Measurements from ENCODE around the gene CCNYL1.
"Not testable (repeated sequence)": the region's sequence is repeated elsewhere in the genome, so short reads cannot be mapped to it uniquely, and the experiment has no call there.

CCNYL1 gene

GRCh38 chr2:207710814-207711740 is at the start of gene CCNYL1:
TSS of gene CCNYL1 (plus strand) at chr2:207711640. CDS start at chr2:207711897, 257 bp downstream.
- peak; percentile 98 to 99 for DNase-seq (ENCODE audit: low read depth in 2 of 2)

GRCh38 chr2:207662203-207662602 is 49.2 kb upstream of the CCNYL1 start:
- no peak for DNase-seq (ENCODE audit: low read depth in 2 of 2)

- no peak for DNase-seq (ENCODE audit: low read depth in 2 of 2)
Observed at GRCh38 chr2:207663870-207664545, 47.4 kb upstream of the CCNYL1 start.

DNA sequence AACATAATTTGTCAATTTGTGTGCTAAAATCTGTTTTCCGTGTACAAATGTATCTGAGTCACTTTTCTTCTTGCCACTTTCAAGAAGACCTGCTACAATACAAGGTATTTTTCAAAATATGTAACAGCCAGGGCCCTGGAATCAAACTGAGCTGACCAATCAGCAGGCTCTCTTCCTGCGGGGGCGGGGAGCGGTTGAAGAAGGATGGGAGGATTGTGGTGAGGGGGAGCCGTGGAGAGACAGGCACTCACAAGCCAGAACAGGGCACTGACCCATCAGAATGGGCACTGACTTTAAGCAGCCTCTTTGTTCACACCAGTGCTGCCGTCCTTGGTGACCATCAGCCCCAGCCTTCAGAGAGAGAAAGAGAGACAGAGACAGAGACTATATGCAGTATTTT is 40.6 kb upstream of the CCNYL1 start:
- DNase-seq (ENCODE audit: low read depth in 2 of 2), result no peak

GRCh38 chr2:207673431-207673830 is 38.0 kb upstream of the CCNYL1 start:
- DNase-seq (ENCODE audit: low read depth in 2 of 2), result no peak

GRCh38 chr2:207674266-207674774 is 37.1 kb upstream of the CCNYL1 start:
- DNase-seq (ENCODE audit: low read depth in 2 of 2), result no peak

GRCh38 chr2:207674826-207675225 is 36.6 kb upstream of the CCNYL1 start:
- DNase-seq (ENCODE audit: low read depth in 2 of 2), result no peak

- DNase-seq (ENCODE audit: low read depth in 2 of 2), result no peak
Observed at GRCh38 chr2:207676827-207677354, 34.5 kb upstream of the CCNYL1 start.

GRCh38 chr2:207681431-207681830 is 30.0 kb upstream of the CCNYL1 start:
- no peak for DNase-seq (ENCODE audit: low read depth in 2 of 2)

DNA sequence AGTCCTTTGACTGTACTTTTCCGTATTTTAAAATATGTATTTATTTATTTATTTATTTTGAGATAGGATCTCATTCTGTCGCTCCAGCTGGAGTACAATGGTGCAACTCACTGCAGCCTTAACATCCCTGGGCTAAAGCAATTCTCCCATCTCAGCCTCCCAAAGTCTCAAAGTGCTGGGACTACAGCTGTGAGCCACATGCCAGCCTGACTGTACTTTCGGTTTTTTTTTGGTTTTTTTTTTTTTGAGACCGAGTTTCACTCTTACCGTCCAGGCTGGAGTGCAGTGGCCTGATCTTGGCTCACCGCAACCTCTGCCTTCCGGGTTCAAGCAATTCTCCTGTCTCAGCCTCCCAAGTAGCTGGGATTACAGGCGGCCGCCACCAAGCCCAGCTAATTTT is 28.9 kb upstream of the CCNYL1 start:
- no peak for DNase-seq (ENCODE audit: low read depth in 2 of 2)

DNA sequence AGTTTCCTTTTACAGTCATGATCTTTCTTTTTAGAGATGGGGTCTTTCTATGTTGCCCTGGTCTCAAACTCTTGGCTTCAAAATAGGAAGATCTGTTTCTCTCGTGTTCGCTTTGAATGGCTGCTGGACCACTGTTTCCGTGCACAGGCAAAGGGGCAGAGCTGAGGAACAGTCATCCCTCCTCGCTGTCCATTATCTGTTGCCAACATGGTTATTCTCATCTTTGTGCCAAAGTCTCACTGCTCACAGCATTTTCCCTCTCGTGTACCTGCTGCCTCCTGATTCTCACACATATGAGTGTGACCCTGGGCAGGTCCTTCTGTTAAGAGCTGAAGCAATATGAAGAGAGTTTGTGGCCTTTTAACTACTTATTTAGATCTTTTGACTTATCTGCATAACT is 28.0 kb upstream of the CCNYL1 start:
- no peak for DNase-seq (ENCODE audit: low read depth in 2 of 2)

GRCh38 chr2:207683879-207684627 is 27.4 kb upstream of the CCNYL1 start:
- no peak for DNase-seq (ENCODE audit: low read depth in 2 of 2)

GRCh38 chr2:207686812-207687211 is 24.6 kb upstream of the CCNYL1 start:
- no peak for DNase-seq (ENCODE audit: low read depth in 2 of 2)

DNA sequence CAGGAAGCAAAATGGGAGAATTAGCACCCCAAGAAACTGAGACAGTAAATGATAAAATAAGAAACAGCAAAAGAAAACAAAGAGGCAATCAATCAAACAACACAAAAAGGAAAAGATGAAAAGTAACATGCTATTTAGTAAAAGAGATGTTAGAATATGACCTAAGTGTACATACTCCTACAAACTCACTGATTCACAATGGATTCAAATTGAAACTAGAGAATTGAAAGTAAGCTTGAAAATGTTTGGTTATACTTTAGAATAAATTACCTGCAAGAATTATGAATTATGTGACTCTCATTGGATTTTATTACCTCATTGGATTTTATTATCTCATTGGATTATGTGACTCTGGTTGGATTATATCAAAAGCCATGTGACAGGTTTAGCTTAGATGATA is 22.8 kb upstream of the CCNYL1 start:
- DNase-seq (ENCODE audit: low read depth in 2 of 2), result no peak

GRCh38 chr2:207690845-207691461 is 20.5 kb upstream of the CCNYL1 start:
- not testable (repeated sequence) for DNase-seq (ENCODE audit: low read depth in 2 of 2)

- no peak for DNase-seq (ENCODE audit: low read depth in 2 of 2)
Observed at GRCh38 chr2:207692206-207693065, 19.0 kb upstream of the CCNYL1 start.

GRCh38 chr2:207693641-207694249 is 17.7 kb upstream of the CCNYL1 start:
- DNase-seq (ENCODE audit: low read depth in 2 of 2), result no peak

- no peak for DNase-seq (ENCODE audit: low read depth in 2 of 2)
Observed at GRCh38 chr2:207694811-207695281, 16.6 kb upstream of the CCNYL1 start.

DNA sequence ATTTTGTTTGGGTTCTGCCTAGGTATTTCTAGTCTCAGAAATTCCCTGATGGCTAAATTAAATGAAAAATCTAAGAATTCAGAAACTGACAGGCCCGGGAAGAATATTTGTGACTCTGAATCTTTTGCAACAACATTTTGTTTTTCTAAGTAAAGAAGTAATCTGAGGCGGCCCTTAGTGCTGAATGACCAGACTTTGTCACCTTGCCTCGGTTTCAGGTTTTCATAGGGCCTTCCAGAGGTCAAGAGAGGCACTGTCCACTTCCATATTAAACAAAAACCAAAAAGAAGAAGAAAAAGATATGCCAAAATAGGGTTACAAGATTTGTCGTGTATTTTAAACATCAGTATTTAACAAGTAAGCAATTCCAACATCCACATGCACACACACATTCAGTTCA is 16.1 kb upstream of the CCNYL1 start:
- no peak for DNase-seq (ENCODE audit: low read depth in 2 of 2)

- not testable (repeated sequence) for DNase-seq (ENCODE audit: low read depth in 2 of 2)
Observed at GRCh38 chr2:207696911-207697310, 14.5 kb upstream of the CCNYL1 start.

All from stimulated activated CD8-positive, alpha-beta memory T cell treated with anti-CD3 and anti-CD28 coated beads, Interleukin-15, amount 100 ng/mL, for 48 hours (primary cell).